HG03457 (cell line): ENCODE results near the gene TSPAN12.
"Not testable (repeated sequence)": the region's sequence is repeated elsewhere in the genome, so short reads cannot be mapped to it uniquely, and the experiment has no call there.

Source experiments
- ATAC-seq: cut with Tn5 transposase; IDR thresholded peaks from one replicate; pipeline ENCODE4 v1.9.1; 2021; ENCODE audit warnings: moderate number of reproducible peaks; ENCODE audit not compliant: unreplicated experiment

Gene TSPAN12

GRCh38 chr7:120857588-120858573 lies at the start of gene TSPAN12:
Gene TSPAN12 (minus strand): TSS chr7:120858144. CDS start chr7:120856763, 1,381 bp downstream.
- ATAC-seq = peak; percentile 75

- no peak for ATAC-seq
Observed at GRCh38 chr7:120898715-120899499, 41.0 kb upstream of the TSPAN12 start.

- ATAC-seq = not testable (repeated sequence)
Observed at GRCh38 chr7:120895253-120895652, 37.3 kb upstream of the TSPAN12 start.

GRCh38 chr7:120885602-120886001 lies 27.7 kb upstream of the TSPAN12 start:
- not testable (repeated sequence) for ATAC-seq

GRCh38 chr7:120877701-120878100 lies 19.8 kb upstream of the TSPAN12 start:
- ATAC-seq = no peak

- ATAC-seq = no peak
Observed at GRCh38 chr7:120876922-120877321, 19.0 kb upstream of the TSPAN12 start.

GRCh38 chr7:120874722-120875121 lies 16.8 kb upstream of the TSPAN12 start:
- no peak for ATAC-seq

- no peak for ATAC-seq
Observed at GRCh38 chr7:120874016-120874415, 16.1 kb upstream of the TSPAN12 start.

GRCh38 chr7:120873401-120873800 lies 15.5 kb upstream of the TSPAN12 start:
- ATAC-seq = no peak

- no peak for ATAC-seq
Observed at GRCh38 chr7:120869700-120870099, 11.8 kb upstream of the TSPAN12 start.

- ATAC-seq = no peak
Observed at GRCh38 chr7:120867932-120868331, 10.0 kb upstream of the TSPAN12 start.

- no peak for ATAC-seq
Observed at GRCh38 chr7:120865191-120865981, 7.4 kb upstream of the TSPAN12 start.

- ATAC-seq = no peak
Observed at GRCh38 chr7:120864141-120864900, 6.4 kb upstream of the TSPAN12 start.

- ATAC-seq = no peak
Observed at GRCh38 chr7:120862987-120863590, 5.1 kb upstream of the TSPAN12 start.

GRCh38 chr7:120860156-120860555 lies 2.2 kb upstream of the TSPAN12 start:
- ATAC-seq = no peak

GRCh38 chr7:120859459-120859858 lies 1.5 kb upstream of the TSPAN12 start:
- ATAC-seq = no peak

GRCh38 chr7:120856621-120857352 lies 1.2 kb downstream of the TSPAN12 start:
- ATAC-seq = peak; percentile 53

GRCh38 chr7:120856198-120856597 lies 1.7 kb downstream of the TSPAN12 start:
- ATAC-seq = no peak

- no peak for ATAC-seq
Observed at GRCh38 chr7:120852700-120853099, 5.2 kb downstream of the TSPAN12 start.
